NCI-H446 treated with DMSO at 0.1 percent for 48 hours (cell line): ENCODE measurements around the gene RELCH.
A peak's percentile ranks its signal among the peaks of the same experiment; 100 is the strongest.

Experiments used
- DNase-seq: peaks from one replicate; lab custom pipeline; 2025; lab: John Stamatoyannopoulos, UW

Gene RELCH

GRCh38 chr18:62196079-62196478 is 9.0 kb downstream of the RELCH start:
- DNase-seq: no peak

GRCh38 chr18:62196980-62197379 is 9.9 kb downstream of the RELCH start:
- no peak for DNase-seq

GRCh38 chr18:62198259-62198658 is 11.2 kb downstream of the RELCH start:
- no peak for DNase-seq

GRCh38 chr18:62199629-62200028 is 12.6 kb downstream of the RELCH start:
- no peak for DNase-seq

GRCh38 chr18:62200121-62200914 is 13.3 kb downstream of the RELCH start:
- no peak for DNase-seq

GRCh38 chr18:62201870-62202269 is 14.8 kb downstream of the RELCH start:
- DNase-seq: no peak

- DNase-seq: no peak
Measured at GRCh38 chr18:62205824-62206223, 18.8 kb downstream of the RELCH start.

- DNase-seq: no peak
Measured at GRCh38 chr18:62206593-62206992, 19.5 kb downstream of the RELCH start.

GRCh38 chr18:62209046-62209445 is 22.0 kb downstream of the RELCH start:
- DNase-seq: no peak

- no peak for DNase-seq
Measured at GRCh38 chr18:62210138-62210537, 23.1 kb downstream of the RELCH start.

- DNase-seq: no peak
Measured at GRCh38 chr18:62211325-62211828, 24.3 kb downstream of the RELCH start.

GRCh38 chr18:62214790-62215189 is 27.7 kb downstream of the RELCH start:
- no peak for DNase-seq

GRCh38 chr18:62224229-62224628 is 37.2 kb downstream of the RELCH start:
- no peak for DNase-seq

- DNase-seq: no peak
Measured at GRCh38 chr18:62226047-62226446, 39.0 kb downstream of the RELCH start.

- DNase-seq: no peak
Measured at GRCh38 chr18:62236252-62236651, 49.2 kb downstream of the RELCH start.

GRCh38 chr18:62239475-62239874 is 52.4 kb downstream of the RELCH start:
- DNase-seq: no peak

GRCh38 chr18:62242955-62243354 is 55.9 kb downstream of the RELCH start:
- no peak for DNase-seq

GRCh38 chr18:62245177-62245576 is 58.1 kb downstream of the RELCH start:
- DNase-seq: no peak

GRCh38 chr18:62245699-62246098 is 58.6 kb downstream of the RELCH start:
- no peak for DNase-seq

- no peak for DNase-seq
Measured at GRCh38 chr18:62248313-62248712, 61.3 kb downstream of the RELCH start.

- peak; percentile 45 for DNase-seq
Measured at GRCh38 chr18:62249478-62250097, 62.5 kb downstream of the RELCH start.

GRCh38 chr18:62250475-62250874 is 63.4 kb downstream of the RELCH start:
- DNase-seq: no peak

GRCh38 chr18:62258093-62258492 is 71.0 kb downstream of the RELCH start:
- no peak for DNase-seq

GRCh38 chr18:62258616-62259015 is 71.6 kb downstream of the RELCH start:
- no peak for DNase-seq
